ENCODE data around the gene UBE2K.
A peak's percentile ranks its signal among the peaks of the same experiment; 100 is the strongest.
"Not testable (repeated sequence)": the region's sequence is repeated elsewhere in the genome, so short reads cannot be mapped to it uniquely, and the experiment has no call there.

Gene UBE2K

GRCh38 chr4:39813033-39813432 is 115.1 kb downstream of the UBE2K start:
- DNase-seq: not testable (repeated sequence)

DNA sequence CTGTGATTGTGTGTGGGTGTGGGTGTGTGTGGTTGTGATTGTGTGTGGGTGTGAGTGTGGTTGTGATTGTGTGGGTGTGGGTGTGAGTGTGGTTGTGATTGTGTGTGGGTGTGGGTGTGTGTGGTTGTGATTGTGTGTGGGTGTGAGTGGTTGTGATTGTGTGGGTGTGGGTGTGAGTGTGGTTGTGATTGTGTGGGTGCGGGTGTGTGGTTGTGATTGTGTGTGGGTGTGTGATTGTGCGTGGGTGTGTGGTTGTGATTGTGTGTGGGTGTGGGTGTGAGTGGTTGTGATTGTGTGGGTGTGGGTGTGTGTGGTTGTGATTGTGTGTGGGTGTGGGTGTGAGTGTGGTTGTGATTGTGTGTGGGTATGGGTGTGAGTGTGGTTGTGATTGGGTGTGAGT is 115.8 kb downstream of the UBE2K start:
- not testable (repeated sequence) for DNase-seq

DNA sequence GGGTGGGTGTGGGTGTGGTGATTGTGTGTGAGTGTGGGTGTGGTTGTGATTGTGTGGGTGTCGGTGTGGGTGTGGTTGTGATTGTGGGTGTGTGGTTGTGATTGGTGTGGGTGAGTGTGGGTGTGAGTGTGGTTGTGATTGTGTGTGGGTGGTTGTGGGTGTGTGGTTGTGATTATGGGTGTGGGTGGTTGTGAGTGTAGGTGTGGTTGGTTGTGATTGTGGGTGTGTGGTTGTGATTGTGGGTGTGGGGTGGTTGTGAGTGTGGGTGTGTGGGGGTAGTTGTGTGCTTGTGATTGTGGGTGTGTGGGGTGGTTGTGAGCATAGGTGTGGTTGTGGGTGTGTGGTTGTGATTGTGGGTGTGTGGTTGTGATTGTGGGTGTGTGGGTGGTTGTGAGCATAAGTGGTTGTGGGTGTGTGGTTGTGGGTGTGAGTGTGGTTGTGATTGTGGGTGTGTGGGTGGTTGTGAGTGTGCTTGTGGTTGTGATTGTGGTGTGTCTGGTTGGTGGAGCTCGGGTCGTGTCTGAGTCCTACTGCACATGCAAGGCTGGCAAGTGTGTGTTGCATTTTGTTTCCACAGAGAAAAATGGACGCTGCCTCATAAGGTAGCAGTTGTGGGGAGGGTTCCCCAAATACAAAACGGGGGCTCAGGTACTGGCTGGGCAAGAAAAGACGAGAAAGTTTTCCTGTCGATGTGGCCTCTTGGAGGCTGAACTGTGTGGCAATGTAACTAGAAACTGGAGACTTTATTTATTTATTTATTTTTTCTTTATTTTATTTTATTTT is 116.7 kb downstream of the UBE2K start:
- peak; percentile 6 for DNase-seq

DNA sequence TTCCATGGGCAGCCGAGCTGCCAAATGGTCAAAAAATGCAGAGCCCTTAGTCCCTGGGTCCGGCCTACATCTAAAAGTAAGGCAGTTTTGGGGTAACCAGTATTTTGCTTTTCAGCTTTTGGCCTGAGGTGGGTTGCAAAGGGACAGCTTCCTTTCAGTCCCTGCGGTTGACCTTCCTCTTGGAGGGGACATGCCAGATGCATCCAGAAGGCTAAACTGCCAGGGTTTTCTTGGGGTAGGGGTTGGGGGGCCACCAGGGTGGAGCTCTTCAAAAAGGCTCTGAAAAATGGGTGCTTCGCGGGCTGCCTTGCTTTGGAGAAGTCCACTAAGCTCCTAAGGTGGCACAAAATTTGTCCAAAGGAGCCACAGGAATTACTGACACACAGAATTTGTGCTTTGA is 120.7 kb downstream of the UBE2K start:
- no peak for DNase-seq

- DNase-seq: no peak
These were observed 122.2 kb downstream of the UBE2K start for GRCh38 chr4:39820186-39820585.

DNA sequence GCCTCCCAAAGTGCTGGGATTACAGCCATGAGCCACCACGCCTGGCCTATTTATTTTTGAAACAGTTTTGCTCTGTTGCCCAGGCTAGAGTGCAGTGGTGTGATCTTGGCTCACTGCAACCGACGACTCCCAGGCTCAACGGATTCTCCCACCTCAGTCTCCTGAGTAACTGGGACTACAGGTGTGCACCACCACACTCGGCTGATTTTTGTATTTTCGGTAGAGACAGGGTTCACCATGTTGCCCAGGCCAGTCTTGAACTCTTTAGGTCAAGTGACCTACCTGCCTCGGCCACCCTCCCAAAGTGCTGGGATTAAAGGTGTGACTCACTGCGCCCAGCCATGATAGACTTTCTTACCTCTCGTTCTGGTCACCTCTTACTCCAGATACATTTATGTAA is 124.0 kb downstream of the UBE2K start:
- no peak for DNase-seq

GRCh38 chr4:39822662-39823061 is 124.7 kb downstream of the UBE2K start:
- no peak for DNase-seq

DNA sequence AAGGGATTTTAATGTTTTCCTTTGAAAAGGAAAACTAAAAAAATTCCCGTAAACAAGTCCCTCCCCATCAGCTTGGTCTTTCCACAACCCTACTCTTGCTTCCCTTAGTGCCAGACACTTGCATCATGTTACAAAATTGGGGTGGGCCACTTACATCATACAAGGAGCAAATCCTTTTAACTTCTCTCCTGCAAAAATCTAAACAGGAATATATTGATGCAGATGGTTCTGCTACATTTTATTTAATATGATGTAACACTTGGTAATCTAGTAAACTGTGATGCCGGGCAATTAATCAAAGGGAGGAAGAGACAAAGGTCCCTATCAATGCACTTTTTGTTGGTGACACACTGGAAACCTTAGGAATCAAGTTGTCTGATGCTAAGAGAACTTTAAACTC is 125.3 kb downstream of the UBE2K start:
- DNase-seq: no peak

GRCh38 chr4:39825090-39825489 is 127.2 kb downstream of the UBE2K start:
- no peak for DNase-seq

GRCh38 chr4:39825741-39826231 is 127.8 kb downstream of the UBE2K start:
- no peak for DNase-seq
